Activated CD8-positive, alpha-beta memory T cell treated with anti-CD3 and anti-CD28 coated beads, Interleukin-2, amount 50 U/mL, for 4 hours (primary cell): ENCODE data around the gene SPAG17.

Experiments
- DNase-seq: peaks from one replicate; pipeline ENCODE4 v3.0.0-alpha.2; 2020

Gene SPAG17

DNA sequence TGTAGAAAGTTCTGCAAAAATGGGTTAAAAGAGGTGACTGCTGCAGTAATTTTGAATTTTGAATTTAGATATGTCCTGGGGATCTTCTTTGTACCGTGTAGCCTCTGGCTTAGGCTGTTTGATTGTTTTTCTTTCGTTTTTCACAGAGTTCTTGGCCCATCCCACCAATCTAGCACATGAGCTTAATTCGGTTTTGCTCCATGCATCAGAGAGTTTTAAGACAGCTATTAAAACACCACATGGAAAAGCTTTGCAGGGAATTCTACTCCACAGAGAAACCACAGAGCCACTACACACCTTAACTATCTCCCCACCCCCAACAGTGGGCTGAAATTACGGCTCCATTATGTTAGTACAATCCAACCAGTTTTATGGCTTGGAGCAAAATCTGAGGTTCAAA is 25.5 kb downstream of the SPAG17 start:
- DNase-seq, result no peak

DNA sequence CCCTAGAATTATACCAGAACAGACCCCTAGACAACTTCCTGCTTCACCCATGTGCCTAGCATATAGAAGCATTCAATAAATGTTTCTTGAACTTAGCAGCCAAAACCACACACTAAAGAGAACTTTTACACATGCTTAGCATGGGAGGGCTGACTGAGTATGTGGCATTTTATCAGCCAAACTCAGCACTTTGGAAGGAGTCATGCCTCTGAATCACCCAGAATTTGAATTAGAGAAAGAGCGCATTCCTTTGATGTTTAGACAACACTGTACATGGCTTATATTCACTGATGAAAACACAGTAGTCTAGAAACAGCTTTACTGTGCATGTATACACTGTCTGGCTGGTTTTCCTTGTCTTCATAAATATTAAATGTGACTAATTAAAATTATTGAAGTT is 26.1 kb downstream of the SPAG17 start:
- no peak for DNase-seq

DNA sequence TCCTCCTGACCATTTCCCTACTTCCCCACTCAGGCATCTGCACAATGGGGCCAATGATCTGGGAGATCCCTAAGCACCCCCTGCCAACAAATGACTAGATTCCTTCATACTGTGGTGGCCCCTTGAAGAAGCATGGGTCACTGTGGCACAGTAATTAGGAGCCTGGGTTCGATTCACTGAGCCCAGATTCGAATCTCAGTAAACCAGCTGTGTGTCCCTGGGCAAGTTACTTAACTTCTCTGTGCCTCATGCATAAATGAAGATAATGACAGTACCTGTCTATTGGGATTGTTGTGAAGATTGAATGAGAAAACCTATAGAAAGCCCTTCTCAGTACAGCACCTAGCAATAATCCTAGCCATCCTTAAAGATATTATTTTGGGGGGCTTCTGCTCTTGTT is 27.5 kb downstream of the SPAG17 start:
- DNase-seq, result no peak

DNA sequence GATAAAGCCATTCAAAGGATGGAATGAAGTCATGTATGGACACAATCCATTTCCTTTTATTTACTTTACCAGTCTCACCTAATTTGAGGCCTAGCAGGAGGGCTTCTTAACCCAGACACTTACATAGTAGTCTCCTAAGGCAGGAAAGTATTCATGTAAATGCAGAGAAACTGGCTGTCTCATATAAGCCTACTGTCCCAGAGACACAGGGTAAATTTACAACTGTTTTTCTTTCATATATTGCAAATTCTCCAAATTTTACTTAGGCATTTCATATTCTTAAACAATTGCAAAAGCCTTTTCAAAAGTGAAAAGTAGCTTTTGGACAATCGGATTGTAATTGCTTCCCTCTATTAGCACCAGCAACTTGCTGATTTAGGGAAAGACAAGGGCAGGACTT is 29.9 kb downstream of the SPAG17 start:
- DNase-seq, result no peak

DNA sequence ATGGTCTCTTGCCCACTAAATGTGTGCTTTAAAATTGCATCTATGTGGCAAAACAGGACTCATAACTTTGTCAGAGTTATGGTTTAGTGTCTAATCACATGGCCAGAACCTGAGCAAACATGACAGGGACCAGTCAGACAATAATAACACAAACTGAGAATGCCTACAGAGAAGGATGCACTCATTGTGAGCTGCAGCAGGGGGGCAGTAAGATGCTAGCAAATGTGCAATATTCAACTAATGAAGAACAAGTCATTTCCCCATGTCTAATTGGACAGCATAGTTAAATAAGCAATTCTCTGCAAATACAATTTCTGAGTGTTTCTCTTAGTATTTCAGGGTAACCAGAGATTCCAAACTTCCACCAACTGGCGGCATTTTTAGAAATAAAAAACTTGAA is 30.8 kb downstream of the SPAG17 start:
- DNase-seq, result no peak

DNA sequence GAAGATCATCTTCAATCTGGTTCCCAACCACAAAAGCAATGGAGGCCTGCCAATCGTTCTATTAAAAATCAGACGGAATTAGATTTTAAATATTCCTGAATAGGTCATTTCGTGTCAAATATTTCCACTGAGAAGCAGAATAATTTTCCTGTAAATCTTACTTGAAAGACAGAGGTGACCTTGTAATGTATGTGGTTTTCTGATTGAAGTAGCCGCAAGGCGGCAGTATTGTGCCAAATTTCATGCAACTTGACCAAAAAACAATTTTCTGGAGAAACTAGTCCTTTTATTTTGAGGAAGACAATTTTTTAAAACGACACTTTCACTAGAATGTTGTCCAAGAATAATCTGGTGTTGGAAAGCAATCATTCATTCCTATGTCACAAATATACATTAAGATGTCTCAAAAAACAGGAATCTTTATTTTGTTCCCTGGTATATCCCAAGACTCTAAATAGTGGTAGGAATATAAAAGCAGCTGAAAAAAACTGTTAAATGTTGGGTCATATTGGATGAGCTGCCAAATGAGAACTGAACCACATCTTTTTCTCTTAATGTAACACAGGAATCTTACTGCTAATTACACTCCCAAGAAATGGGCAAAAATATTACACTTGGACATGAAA is 33.6 kb downstream of the SPAG17 start:
- no peak for DNase-seq

DNA sequence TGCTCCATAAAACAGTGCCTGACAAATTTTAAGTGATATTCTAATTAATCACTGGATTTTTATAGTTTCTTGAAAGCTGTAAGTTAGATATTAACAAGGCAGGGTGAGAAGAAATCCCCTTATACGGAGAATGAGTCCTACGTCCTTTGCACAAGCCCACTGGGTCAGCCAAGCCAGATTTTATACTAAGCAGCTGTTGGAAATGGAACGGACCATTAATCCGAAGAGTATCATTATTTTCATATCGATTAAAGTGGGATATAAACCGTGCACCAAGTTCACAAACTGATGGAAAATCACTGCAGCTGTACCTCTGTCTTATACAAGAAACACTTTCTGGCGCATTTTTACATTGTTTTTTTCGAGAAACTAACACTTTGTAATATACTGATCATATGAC is 35.2 kb downstream of the SPAG17 start:
- DNase-seq, result no peak

DNA sequence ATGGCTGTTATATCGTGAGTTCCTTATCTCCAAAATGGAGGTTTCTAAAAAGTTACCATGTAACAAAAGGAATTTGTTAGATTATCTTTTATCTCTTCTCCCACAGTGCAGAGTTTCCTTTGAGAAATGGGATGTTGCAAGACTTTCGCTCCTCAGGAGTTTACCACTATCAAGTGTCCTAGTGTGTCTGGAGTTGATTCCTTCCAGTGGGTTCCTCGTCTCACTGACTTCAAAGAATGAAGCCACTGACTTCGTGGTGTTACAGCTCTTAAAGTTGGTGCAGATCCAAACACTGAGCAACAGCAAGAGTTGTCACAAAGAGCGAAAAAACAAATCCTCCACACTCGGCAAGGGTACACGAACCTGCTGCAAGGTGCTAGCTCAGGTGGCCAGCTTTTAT is 37.0 kb downstream of the SPAG17 start:
- no peak for DNase-seq

DNA sequence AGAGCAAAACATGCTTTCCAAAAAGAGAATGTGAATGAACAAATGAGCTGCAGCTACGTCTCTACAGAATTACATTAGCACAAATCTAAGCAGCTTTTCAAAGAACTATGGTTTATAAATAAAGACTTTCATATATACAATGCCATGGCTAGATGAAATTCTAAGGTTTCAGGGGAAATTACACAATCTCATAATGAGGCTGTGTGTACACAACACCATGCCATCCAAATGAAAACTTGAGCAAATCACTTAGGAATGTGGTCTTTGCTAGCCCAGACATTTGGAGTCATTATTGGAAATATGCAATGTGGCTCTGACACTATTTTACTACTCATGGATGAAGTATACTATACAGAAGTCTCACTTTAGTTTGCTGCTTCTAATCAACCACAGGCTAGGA is 37.5 kb downstream of the SPAG17 start:
- no peak for DNase-seq

DNA sequence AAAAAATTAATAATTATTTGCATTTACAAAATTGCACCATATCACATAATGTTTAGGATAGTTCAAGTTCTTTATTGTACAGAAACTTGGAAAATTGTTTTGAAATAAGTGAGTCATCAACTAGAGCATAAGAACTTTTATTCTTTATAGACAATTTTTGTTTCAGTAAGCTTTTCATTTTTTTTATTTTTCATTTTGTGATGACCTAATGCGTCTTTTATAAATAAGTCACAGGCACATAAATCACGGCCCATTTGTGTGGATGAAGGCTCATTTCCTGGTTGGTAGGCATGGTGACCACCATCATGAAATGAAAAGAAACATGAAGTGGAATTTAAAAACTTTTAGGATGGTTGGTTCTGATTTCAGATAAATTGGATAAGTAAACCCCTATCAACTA is 39.3 kb downstream of the SPAG17 start:
- no peak for DNase-seq

DNA sequence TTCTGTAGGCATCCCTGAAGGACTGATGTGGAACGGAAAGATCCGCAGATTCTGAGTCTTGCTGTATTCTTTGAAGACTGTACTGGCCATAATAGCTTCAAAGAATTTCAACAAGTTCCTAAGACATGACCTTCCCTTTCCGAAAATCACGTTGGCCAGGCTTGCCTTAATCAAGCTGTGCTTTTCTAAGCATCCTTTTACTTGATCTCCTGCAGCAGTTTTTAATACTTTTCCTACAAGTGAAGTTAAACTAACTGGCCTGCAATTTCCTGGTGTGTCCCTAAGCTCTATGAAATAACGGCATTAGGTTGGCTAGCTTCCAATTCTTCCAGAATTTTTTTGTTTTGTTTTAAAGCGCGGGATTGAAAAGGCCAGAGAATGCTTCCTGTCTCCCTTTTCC is 40.3 kb downstream of the SPAG17 start:
- no peak for DNase-seq

DNA sequence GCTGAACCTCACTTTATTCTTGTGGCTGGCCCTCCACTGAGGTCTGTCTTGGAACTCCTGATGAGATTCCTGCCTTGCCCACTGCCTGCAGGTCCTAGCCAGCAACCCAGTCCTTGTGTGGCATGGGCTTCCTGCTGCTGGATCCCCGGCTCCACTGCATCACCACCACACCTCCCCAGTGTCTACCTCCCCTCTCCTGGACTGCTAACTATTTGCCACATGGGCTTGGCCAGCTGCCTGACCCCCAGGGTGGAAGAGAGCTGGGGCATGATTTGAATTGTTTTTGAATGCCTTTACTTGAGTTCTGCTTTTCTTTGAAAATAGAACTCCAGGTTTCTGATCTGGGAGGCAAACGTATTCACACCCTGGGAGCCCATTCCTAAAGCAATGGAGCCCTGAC is 41.2 kb downstream of the SPAG17 start:
- DNase-seq, result no peak

DNA sequence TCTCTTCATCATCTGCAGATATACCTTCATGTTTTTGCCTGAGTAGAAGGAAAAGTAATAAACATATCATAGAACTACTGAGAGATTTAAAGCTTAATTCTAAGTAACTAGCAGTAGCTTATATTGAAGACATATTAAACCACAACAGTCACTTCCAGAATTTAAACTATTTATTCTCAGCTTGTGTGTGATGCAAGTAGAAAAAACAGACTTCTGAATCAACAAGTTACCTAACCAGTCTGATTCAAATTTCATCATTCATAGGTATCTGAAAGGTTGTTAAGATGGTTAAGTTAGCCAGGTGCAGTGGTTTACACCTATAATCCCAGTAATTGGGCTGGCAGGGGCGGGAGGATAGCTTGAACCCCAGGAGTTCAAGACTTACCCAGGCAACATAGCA is 41.9 kb downstream of the SPAG17 start:
- DNase-seq, result no peak

DNA sequence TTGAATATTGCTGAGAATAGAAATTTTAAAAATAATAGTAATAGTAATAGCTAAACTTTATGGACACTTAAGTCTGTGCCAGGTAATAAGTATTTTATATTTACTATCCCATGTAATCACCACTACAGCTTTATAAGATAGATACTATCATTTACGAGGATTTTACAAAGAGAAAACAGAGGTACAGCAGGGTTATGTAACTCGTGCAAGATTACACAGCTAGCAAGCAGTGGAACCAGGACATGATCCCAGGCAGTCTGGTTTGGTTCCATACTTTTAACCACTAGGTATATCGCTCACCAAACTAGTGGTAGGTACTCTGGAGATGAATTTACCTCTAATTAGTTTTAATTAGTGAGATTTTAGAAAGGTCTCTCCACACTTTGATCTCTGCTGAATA is 42.5 kb downstream of the SPAG17 start:
- no peak for DNase-seq

DNA sequence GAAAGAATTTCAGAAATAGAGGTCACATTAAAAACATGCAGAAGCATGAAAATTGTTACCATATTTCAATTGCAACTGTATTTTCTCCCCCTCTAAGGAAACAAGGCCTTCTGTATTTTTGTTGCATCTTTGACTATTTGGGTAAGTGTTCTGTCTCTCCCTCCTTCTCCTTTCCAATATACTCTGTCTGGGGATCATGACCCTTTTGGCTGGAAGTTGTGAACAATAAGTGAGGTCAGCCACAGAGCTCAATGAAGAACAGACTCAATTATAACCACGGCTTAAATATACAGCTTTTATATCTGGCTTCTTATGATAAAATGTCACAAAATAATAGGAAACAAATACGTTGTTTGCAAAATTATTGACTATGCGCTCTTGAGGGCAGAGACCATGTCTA is 47.1 kb downstream of the SPAG17 start:
- no peak for DNase-seq

DNA sequence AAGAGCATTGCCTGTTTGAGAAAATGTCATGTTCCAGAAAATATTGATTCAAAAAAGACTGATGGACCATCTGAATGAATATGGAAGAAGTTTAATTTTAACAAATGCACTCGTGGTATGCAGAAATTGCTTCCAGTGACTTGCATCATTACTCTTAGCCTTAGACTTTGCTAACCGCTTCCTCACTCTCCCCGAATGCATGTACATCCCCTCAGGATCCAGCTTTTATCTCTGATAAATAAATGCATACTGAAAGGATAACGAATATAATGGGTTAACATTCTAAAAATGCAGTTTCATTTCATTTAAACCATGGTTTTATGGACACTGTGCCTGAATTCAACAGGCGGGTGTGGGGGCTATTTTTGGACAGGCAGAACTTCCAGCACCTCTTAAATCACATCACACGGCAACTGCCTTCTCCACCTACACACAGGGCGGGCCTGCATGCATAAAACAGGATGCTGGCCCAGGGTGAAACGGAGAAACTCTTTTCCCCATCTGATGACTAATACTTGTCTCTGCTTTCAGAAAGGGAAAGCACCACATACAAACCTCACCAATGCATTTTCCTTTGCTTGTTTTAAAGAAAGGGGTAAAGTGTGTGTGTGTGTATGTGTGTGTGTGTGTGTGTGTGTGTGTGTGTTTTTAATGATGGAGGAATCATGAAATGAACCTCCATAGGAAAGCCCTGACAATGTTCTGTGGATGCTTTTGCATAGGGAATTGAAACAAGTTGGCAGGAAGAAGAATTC is 48.7 kb downstream of the SPAG17 start:
- DNase-seq, result no peak

DNA sequence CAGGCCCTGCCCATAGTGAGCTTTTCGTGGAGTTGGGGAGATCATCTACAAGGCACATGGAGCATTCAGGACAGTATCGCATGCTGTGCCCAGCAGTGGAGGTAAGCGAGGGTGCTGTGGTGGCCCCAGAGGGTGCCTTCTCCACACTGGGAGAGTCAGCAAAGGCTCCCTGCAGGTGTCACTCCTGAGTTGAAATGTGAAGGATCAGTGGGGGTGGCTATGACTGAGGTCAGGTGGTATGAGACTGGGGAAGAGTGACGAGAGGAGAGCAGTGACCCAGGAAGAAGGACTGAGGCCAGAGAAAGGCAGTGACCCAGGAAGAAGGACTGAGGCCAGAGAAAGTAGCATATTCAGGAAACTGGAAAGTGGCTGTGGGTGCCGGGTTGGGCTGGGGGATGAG is 53.0 kb downstream of the SPAG17 start:
- no peak for DNase-seq

DNA sequence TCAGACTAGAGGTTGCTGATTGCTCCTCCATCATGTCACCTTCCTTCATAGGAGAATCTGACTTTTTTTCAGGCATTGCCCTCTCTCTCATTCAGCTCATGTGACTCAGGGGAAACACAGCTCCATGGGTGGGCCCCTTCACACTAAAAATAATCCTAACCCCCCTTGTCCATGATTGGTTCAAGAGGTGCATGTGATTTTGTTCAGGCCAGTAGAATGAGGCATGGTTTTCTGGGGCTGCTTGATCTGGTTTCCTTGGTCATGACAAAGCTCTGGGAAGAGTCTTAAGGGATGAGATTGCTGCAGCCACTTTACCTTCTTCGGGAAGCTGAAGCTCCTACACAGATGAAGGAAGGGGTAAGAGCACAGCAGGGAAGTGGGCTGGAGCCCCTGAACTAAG is 56.3 kb downstream of the SPAG17 start:
- no peak for DNase-seq

DNA sequence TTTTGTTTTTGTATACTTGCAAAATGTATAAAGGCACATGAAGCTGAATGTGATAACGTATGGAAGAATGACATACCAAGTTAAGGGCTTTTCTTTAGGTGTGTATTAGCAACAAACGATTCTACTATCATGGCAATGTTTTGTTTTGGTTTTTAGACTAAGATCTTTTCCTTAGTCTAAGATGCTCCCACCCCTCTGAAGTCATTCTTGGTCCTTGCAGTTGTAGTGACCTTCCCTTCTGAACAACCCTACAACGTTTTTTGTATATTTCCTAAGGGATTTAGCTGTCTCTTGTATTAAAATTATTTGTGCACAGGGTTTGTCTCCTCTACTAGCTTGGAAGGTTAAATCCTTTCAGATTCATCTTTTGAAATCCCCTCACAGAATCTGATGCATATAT is 61.0 kb downstream of the SPAG17 start:
- no peak for DNase-seq

DNA sequence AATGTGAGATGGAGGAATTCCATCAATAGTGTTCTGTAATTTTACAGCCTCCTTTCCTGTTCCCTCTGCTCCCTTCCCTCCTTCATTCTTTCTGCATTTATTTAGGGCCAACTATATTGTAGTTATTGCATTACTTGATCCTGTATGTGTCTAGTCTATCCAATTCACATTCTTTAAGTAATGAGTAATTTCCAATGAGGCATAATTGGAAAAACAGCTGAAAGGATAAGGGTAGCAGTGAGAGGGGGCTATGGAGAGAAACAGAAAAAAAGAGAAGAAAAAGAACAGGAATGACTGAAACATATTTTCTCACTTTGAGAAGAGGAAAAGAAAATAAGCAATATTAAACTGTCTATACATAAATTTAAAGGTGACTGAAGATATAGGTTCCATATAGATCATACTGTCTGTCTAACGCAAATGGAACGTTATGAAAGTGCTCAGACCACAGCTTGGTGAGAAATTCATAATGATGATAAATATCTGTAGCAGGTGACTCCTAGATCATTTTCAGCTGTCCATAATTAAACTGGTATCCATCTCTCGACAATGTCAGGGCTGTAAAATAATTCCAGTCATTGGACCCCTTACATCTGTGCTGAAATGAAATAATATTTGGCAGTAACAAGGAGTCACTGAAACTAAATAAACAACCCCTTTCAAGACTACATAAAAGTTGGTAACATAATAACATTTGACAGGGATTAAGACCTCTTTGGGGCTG is 61.8 kb downstream of the SPAG17 start:
- no peak for DNase-seq

DNA sequence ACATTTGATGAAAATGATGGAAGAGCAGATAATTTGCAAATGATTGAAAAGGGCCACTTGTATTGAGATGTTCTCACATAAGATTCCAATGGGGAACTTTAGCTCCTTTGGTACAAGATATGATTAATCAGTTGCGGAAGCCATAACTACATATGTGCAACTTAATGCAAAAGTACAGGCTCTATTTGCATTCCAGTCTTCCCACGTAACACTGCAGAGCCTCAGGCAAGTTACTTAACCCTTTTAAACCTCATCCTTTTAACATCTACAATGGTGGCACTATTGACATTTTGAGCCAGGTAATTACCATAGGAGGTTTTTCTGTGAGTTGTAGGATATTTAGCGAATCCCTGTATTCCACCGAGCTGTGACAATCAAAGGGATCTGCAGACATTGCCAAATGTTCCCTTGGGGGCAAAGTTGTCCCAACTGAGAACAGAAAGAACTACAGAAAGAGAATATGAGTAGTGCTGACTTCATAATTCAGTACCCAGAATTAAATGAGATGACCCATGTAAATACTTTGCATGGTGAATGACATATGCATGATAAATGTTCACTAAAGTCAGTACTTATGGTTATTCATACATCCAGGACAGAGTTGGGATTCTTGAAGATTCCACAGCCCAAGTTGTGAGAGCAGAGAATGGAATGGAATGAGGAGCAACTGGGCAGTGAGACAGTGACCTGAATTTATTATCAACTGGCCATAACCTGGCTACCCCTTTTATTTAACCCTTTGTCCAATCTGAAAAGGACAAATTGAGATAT is 62.6 kb downstream of the SPAG17 start:
- no peak for DNase-seq

DNA sequence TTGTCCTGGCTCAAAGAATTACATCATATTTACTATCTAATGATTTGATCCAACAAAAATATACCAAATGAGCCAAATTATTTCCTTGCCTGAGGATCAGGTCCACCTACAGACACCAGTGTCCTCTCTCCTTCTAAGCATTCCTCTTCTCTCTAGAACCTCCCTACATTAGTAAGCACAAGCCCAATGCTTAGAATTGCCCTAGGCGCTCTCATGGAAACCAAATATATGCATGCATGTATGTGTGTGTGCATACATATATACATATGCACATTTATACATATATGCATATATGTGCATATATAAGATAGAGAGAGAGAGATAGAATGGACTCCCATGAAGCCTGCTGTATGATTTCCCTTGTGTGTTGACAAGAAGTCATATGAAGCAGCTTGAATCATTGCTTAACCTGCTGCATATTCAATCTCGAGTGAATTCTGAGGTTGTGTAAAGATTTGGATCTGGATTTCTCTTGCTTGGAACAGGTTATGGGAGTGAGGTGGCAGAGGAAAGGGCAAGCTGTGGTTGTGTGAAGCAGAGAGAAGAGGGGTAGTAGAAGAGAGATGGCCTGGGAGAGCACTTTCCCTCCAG is 66.1 kb downstream of the SPAG17 start:
- DNase-seq, result no peak

DNA sequence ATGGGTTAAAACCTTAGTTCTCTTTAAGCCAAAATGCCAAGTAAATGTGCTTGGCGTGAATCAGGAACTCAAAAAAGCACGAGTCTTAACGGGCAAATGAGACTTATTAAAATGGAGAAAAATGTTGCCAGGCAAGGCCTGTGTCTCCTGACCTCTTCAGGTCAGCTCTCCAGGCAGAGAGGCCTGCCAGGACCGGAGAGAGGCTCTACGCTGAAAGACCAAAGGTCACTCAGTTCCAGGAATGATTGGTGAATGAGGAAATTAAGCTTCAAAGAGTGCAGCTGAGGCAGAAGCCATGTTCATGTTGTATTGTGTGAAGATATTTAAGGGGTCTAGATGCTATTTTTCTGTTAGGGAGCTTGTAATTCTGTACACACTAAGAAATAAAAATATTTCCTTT is 66.6 kb downstream of the SPAG17 start:
- DNase-seq, result no peak
